GM18867 (cell line): ENCODE data around the gene PCMT1.
A peak's percentile ranks its signal among the peaks of the same experiment; 100 is the strongest.
"Not testable (repeated sequence)": the region's sequence is repeated elsewhere in the genome, so short reads cannot be mapped to it uniquely, and the experiment has no call there.

Experiments
- ATAC-seq: cut with Tn5 transposase; IDR thresholded peaks from one replicate; pipeline ENCODE4 v1.9.1; 2021; ENCODE audit warnings: mild to moderate bottlenecking, moderate library complexity; ENCODE audit not compliant: unreplicated experiment

The PCMT1 gene

GRCh38 chr6:149813351-149813750 lies 63.8 kb downstream of the PCMT1 start:
- ATAC-seq: no peak

- ATAC-seq: peak; percentile 52
These were observed 66.2 kb downstream of the PCMT1 start for GRCh38 chr6:149815788-149816187.

GRCh38 chr6:149820506-149820905 lies 71.0 kb downstream of the PCMT1 start:
- no peak for ATAC-seq

- ATAC-seq: no peak
These were observed 72.0 kb downstream of the PCMT1 start for GRCh38 chr6:149821492-149821891.

GRCh38 chr6:149823013-149823412 lies 73.5 kb downstream of the PCMT1 start:
- ATAC-seq: no peak

GRCh38 chr6:149825292-149825691 lies 75.8 kb downstream of the PCMT1 start:
- no peak for ATAC-seq

GRCh38 chr6:149830731-149831307 lies 81.3 kb downstream of the PCMT1 start:
- no peak for ATAC-seq

GRCh38 chr6:149831308-149831820 lies 81.8 kb downstream of the PCMT1 start:
- ATAC-seq: no peak

GRCh38 chr6:149833651-149834050 lies 84.1 kb downstream of the PCMT1 start:
- ATAC-seq: no peak

GRCh38 chr6:149834513-149835481 lies 85.3 kb downstream of the PCMT1 start:
- ATAC-seq: no peak

- ATAC-seq: no peak
These were observed 91.0 kb downstream of the PCMT1 start for GRCh38 chr6:149840345-149841075.

- no peak for ATAC-seq
These were observed 92.8 kb downstream of the PCMT1 start for GRCh38 chr6:149842331-149842730.

GRCh38 chr6:149843051-149843633 lies 93.6 kb downstream of the PCMT1 start:
- ATAC-seq: no peak

GRCh38 chr6:149844036-149844435 lies 94.5 kb downstream of the PCMT1 start:
- ATAC-seq: not testable (repeated sequence)

GRCh38 chr6:149844480-149844879 lies 94.9 kb downstream of the PCMT1 start:
- no peak for ATAC-seq

- no peak for ATAC-seq
These were observed 96.0 kb downstream of the PCMT1 start for GRCh38 chr6:149845549-149845948.

GRCh38 chr6:149846321-149846720 lies 96.8 kb downstream of the PCMT1 start:
- ATAC-seq: no peak

GRCh38 chr6:149847939-149848267 lies 98.4 kb downstream of the PCMT1 start:
- ATAC-seq: no peak

GRCh38 chr6:149848343-149848742 lies 98.8 kb downstream of the PCMT1 start:
- not testable (repeated sequence) for ATAC-seq

- ATAC-seq: no peak
These were observed 102.0 kb downstream of the PCMT1 start for GRCh38 chr6:149851461-149852110.

- no peak for ATAC-seq
These were observed 102.6 kb downstream of the PCMT1 start for GRCh38 chr6:149852180-149852579.
